ENCODE measurements around the gene GAREM2. TPM values are rescaled to one million over a fixed set of nuclear protein-coding genes. Genes with fewer than 3 reads are reported as not detected.

The GAREM2 gene
- total RNA-seq, 4 donors from 2014 or later, result 0.25 to 1.8 (median 0.74) TPM

DNA sequence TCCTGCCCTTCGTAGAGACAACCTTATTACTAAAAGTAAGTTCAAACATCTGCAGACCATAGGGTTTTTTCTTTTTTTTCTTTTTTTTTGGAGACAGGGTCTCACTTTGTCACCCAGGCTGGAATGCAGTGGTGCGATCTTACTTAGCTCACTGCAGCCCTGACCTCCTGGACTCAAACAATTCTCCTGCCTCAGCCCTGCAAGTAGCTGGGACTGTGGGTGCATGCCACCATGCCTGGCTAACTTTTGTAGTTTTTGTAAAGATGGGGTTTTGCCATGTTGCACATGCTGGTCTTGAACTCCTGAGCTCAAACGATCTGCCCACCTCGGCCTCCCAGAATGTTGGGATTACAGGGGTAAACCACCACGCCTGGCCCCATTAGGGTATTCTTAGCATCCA lies 39.1 kb downstream of the GAREM2 start:
- ATAC-seq (no peak), DNase-seq (no peak)
- H3K9me3 ChIP-seq, result no peaks in the 10 kb centered on the region
- peaks cover 10 to 92% of the 10 kb centered on the region in 2 donors for H3K36me3 ChIP-seq
- no peak overlapping the region for H3K4me3 ChIP-seq
- no peak overlapping the region for H3K27ac ChIP-seq
- no peaks in the 10 kb centered on the region for H3K4me1 ChIP-seq
- no peaks in the 10 kb centered on the region for H3K27me3 ChIP-seq
- intact Hi-C loops (cut with DNase I; ENCODE audit: low total_unique reads) (no loop called here), in situ Hi-C loops (cut with MboI; ENCODE audit: low sequenced_read_pairs in 4 of 4) (no loop called here)
- TF ChIP-seq POLR2A (IDR thresholded peaks at IDR 0.05) (no peak), CTCF (IDR thresholded peaks at IDR 0.05 in 4 of 5, conservative IDR thresholded peaks at IDR 0.05 in 1 of 5) (no peak)

DNA sequence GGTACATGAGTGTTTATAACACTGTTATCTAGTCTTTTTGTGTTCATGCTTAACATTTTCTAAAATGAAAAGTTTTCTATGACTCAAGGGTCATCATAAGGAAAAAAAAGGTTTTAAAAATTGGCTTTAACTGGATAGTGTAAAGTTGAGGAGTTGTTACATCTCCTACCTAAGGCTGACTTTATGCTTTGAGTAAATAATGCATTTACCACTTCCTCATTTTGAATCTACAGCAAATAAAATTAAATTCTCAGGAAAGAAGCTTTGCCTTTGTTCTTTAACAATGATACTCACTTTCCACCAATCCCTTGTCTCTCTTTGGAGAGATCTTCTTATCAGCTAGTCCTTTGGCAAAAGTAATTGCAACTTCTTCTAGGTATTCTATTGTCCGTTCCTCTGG lies 41.9 kb downstream of the GAREM2 start:
- ATAC-seq (no peak), DNase-seq (no peak)
- TF ChIP-seq POLR2A (IDR thresholded peaks at IDR 0.05), result no peak
- TF ChIP-seq CTCF (IDR thresholded peaks at IDR 0.05 in 4 of 5, conservative IDR thresholded peaks at IDR 0.05 in 1 of 5), result no peak
- intact Hi-C loops (cut with DNase I; ENCODE audit: low total_unique reads) (no loop called here), in situ Hi-C loops (cut with MboI; ENCODE audit: low sequenced_read_pairs in 4 of 4) (no loop called here)
- no peak overlapping the region for H3K27ac ChIP-seq
- no peaks in the 10 kb centered on the region for H3K27me3 ChIP-seq
- no peaks in the 10 kb centered on the region for H3K4me1 ChIP-seq
- no peaks in the 10 kb centered on the region for H3K9me3 ChIP-seq
- H3K36me3 ChIP-seq, result peaks cover 10 to 77% of the 10 kb centered on the region in 2 donors
- no peak overlapping the region for H3K4me3 ChIP-seq

DNA sequence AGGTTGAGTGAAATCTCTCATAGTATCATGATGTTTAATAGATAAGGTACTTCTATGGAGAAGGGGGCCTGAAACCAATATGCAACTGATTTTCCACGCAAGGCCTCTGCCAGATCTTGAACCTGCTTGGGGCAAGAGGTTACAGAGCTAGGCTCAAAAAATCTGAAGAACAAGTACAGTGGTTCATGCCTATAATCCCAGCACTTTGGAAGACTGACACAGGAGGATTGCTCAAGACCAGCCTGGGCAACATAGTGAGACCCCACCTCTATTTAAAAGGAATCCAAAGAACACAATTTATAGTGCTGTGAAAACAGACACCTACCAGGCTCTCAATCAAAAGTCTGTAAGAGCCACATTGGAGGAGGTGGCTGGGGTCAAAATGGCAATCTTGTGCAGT lies 42.9 kb downstream of the GAREM2 start:
- Histone ChIP-seq H3K27ac (no peak overlapping the region), H3K4me1 (no peaks in the 10 kb centered on the region), H3K4me3 (no peak overlapping the region), H3K9me3 (no peaks in the 10 kb centered on the region), H3K27me3 (no peaks in the 10 kb centered on the region), H3K36me3 (peaks cover 10 to 66% of the 10 kb centered on the region in 2 donors)
- in situ Hi-C loops (cut with MboI; ENCODE audit: low sequenced_read_pairs in 4 of 4), result no loop called here
- no peak for ATAC-seq
- DNase-seq, result no peak
- TF ChIP-seq POLR2A (IDR thresholded peaks at IDR 0.05), result no peak
- no peak for TF ChIP-seq CTCF (IDR thresholded peaks at IDR 0.05 in 4 of 5, conservative IDR thresholded peaks at IDR 0.05 in 1 of 5)
- intact Hi-C loops (cut with DNase I; ENCODE audit: low total_unique reads), result no loop called here

DNA sequence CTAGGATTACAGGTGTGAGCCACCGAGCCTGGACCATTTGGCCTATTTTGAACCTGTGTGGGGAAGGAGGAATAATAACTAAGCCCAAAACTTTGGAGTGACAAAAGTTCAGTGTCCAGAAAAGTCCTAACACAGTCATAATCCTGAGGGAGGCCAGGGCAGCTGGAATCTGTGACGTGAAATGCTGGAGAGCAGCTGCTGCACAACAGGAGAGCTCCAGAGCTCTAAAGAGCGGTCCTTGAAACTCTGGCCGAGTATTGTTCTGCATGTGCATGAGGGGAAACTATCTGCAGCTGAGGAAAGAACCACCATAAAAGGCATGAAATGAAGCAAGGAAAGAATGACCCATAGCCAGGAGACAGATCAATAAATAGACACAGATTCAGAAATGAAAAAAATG lies 43.7 kb downstream of the GAREM2 start:
- intact Hi-C loops (cut with DNase I; ENCODE audit: low total_unique reads) (no loop called here), in situ Hi-C loops (cut with MboI; ENCODE audit: low sequenced_read_pairs in 4 of 4) (no loop called here)
- Histone ChIP-seq H3K4me3 (no peak overlapping the region), H3K36me3 (peaks cover 10 to 59% of the 10 kb centered on the region in 2 donors), H3K4me1 (no peaks in the 10 kb centered on the region), H3K27me3 (no peaks in the 10 kb centered on the region), H3K9me3 (no peaks in the 10 kb centered on the region), H3K27ac (no peak overlapping the region)
- no peak for DNase-seq
- ATAC-seq, result no peak
- TF ChIP-seq POLR2A (IDR thresholded peaks at IDR 0.05), result no peak
- TF ChIP-seq CTCF (IDR thresholded peaks at IDR 0.05 in 4 of 5, conservative IDR thresholded peaks at IDR 0.05 in 1 of 5), result no peak

DNA sequence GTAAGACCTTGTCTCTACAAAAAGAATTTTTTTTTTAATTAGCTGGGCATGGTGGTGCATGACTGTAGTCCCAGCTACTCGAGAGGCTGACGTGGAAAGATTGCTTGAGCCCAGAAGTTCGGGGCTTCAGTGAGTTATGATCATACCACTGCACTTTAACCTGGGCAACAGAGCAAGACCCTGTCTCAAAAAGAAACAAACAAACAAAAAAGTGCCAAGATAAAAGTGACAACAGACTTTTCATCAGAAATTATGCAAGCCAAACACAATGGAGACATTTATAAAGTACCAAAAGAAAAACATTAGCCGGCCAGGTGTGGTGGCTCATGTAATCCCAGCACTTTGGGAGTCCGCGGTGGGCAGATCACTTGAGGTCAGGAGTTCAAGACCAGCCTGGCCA lies 44.8 kb downstream of the GAREM2 start:
- no peak overlapping the region for H3K4me3 ChIP-seq
- H3K27ac ChIP-seq, result no peak overlapping the region
- no peak for DNase-seq
- peaks cover 10 to 58% of the 10 kb centered on the region in 2 donors for H3K36me3 ChIP-seq
- in situ Hi-C loops (cut with MboI; ENCODE audit: low sequenced_read_pairs in 4 of 4), result no loop called here
- intact Hi-C loops (cut with DNase I; ENCODE audit: low total_unique reads), result no loop called here
- no peaks in the 10 kb centered on the region for H3K27me3 ChIP-seq
- no peaks in the 10 kb centered on the region for H3K4me1 ChIP-seq
- ATAC-seq, result no peak
- TF ChIP-seq POLR2A (IDR thresholded peaks at IDR 0.05), result no peak
- no peak for TF ChIP-seq CTCF (IDR thresholded peaks at IDR 0.05 in 4 of 5, conservative IDR thresholded peaks at IDR 0.05 in 1 of 5)
- H3K9me3 ChIP-seq, result no peaks in the 10 kb centered on the region

All from gastrocnemius medialis (tissue), 4 donors.